PFSK-1 (cell line): ENCODE results near the gene GLOD5.

ENCODE experiments used
- FOXP2 ChIP-seq: optimal IDR thresholded peaks from 2 replicates; pipeline ENCODE3; 2011; ENCODE audit warnings: borderline replicate concordance, control low read depth, inconsistent platforms; ENCODE audit not compliant: insufficient read depth; ENCODE audit errors: extremely low read length, extremely low read depth
- POLR2AphosphoS5 ChIP-seq: IDR thresholded peaks from 2 replicates; pipeline ENCODE4 v1.6.1; 2012; ENCODE audit warnings: low read depth, mild to moderate bottlenecking, control low read depth, low read length, moderate library complexity
- SIN3A ChIP-seq: IDR thresholded peaks from 2 replicates; pipeline ENCODE4 v1.6.1; 2012; ENCODE audit warnings: mild to moderate bottlenecking, low read length, moderate library complexity, borderline replicate concordance; ENCODE audit not compliant: insufficient read depth
- TAF1 ChIP-seq: IDR thresholded peaks from 2 replicates; pipeline ENCODE4 v1.6.1; 2012; ENCODE audit warnings: low read length, control low read depth, borderline replicate concordance; ENCODE audit not compliant: insufficient read depth
- TF ChIP-seq, protein P1 (sequence below), 2 experiments: IDR thresholded peaks; 2 replicates each; pipeline versions ENCODE4 v1.6.1 to v1.8.0; 2011 to 2012; ENCODE audit warnings: low read depth in 2 of 2, low read length in 2 of 2, control low read depth in 1 of 2, inconsistent platforms in 1 of 2, mild to moderate bottlenecking in 1 of 2, moderate library complexity in 1 of 2; ENCODE audit not compliant: insufficient read depth in 1 of 2

GLOD5 gene

DNA sequence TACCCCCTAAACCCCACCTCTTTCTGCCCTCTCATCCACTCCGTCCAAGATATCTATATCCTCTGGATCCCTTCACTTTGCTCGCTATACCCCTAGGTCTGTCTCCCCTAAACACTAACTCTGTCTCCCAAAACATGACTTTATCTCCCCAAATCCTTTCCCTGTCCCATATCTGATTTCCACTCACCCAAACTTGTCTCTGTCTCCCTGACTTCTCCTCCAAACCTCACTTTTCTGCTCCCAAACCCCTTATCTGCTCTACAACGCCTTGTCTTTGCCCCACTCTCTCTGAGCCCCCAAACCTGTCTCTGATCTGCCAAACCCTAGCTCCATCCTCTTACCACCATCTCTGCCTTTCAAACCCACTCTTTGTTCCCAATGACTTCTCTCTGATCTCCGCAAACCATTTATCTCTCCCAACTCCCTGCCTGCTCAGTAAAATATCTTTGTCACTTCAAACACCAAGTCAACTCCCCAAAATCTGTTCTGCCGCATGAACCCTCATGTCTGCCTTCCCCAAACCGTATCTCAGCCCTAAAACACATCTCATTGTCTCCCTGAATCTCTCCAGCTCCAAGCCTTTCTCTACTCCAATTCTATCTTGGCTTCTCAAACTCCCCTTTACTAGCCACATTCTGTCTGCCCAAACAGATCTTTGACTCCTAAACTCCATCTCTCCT is 25.4 kb downstream of the GLOD5 start:
- TF ChIP-seq POLR2AphosphoS5 = no peak
- no peak for TF ChIP-seq SIN3A
- TF ChIP-seq FOXP2 = no peak
- TF ChIP-seq, protein P1, sequence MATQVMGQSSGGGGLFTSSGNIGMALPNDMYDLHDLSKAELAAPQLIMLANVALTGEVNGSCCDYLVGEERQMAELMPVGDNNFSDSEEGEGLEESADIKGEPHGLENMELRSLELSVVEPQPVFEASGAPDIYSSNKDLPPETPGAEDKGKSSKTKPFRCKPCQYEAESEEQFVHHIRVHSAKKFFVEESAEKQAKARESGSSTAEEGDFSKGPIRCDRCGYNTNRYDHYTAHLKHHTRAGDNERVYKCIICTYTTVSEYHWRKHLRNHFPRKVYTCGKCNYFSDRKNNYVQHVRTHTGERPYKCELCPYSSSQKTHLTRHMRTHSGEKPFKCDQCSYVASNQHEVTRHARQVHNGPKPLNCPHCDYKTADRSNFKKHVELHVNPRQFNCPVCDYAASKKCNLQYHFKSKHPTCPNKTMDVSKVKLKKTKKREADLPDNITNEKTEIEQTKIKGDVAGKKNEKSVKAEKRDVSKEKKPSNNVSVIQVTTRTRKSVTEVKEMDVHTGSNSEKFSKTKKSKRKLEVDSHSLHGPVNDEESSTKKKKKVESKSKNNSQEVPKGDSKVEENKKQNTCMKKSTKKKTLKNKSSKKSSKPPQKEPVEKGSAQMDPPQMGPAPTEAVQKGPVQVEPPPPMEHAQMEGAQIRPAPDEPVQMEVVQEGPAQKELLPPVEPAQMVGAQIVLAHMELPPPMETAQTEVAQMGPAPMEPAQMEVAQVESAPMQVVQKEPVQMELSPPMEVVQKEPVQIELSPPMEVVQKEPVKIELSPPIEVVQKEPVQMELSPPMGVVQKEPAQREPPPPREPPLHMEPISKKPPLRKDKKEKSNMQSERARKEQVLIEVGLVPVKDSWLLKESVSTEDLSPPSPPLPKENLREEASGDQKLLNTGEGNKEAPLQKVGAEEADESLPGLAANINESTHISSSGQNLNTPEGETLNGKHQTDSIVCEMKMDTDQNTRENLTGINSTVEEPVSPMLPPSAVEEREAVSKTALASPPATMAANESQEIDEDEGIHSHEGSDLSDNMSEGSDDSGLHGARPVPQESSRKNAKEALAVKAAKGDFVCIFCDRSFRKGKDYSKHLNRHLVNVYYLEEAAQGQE (IDR thresholded peaks at IDR 0.05; ENCODE audit: insufficient read depth in 1 of 2, low read depth in 2 of 2, low read length in 2 of 2) = no peak
- TF ChIP-seq TAF1 = no peak

DNA sequence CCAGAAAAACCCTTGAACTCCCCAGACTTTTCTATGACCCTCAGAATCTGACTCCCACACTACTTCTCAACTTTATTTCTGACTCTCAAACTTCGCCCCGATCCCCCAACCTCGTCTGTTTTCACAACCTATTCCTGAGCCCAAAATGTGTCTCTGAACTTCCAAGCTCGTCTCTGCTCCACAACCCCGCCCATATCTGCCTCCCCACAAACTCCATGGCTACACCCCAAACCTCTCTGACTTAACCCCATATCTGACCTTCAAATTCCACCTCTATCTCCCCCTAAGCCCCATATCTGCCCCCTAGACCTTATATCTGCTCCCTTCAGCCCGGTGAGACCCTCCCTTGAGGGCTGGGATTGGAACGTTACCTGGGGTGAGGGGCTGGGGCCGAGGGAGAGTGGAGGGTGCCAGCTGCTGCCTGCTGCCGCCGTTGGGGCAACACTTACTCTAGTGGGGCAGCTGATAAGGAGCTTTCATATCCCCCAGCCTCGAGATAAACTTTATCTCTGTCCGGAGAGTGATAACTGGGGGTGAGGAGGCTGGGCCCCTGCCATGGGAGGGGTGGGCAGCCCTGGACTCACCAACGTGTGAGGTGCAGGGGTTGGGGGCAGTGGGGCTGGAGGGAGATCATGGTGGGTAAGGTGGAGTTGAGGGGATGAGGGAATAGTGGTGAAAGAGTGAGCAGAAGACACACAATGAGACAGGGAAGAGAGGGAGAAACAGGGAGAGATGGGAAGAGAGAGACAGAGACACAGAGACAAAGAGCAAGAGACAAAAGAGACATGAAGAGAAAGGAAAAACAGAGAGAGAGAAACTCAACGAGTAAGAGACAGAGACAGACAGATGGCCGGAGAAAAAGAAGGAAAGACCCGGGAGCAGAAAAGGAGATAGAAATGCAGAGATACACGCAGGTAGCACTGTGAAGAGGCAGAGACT is 26.2 kb downstream of the GLOD5 start:
- TF ChIP-seq, protein P1 (IDR thresholded peaks at IDR 0.05; ENCODE audit: insufficient read depth in 1 of 2, low read depth in 2 of 2, low read length in 2 of 2) = no peak
- no peak for TF ChIP-seq POLR2AphosphoS5
- TF ChIP-seq SIN3A = no peak
- TF ChIP-seq TAF1 = no peak
- no peak for TF ChIP-seq FOXP2

DNA sequence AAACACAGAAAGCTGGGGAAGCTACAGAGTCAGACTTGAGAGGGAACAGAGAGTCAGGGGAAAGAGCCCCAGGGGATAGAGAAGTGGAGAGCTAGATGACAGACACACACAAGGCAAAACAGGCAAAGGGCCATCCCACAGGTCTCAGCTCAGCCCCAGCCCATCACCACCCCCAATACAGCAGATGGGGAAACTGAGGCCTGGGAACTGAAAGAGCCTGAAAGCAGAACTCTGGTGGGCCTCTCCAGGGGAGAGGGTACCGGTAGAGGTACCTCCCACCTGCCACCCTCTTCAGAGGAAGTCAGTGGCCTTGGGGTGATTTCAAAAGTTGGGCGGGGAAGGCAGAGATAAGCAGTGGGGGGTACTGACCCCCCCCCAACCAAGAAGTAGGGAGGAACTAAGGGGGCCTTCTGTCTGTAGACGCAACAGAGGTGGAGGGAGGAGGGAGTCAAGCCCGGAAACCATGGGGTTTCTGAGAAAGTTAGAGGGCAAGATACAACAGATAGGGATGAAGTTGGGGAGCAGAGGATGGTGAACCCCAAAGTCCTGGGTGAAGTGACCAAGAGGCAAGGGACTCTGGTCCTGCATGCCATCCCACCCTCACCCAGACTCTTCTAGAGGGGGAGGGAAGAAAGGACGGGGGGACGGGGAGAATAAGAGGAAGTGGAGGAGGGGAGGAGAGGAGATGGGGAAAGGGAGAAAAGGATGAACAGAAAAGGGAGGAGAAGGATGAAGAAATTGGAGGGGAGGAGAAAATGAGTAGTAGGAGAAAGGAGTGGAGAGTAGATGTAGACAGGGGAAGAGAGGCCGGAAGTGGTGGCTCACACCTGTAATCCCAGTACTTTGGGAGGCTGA is 28.0 kb downstream of the GLOD5 start:
- TF ChIP-seq, protein P1 (IDR thresholded peaks at IDR 0.05; ENCODE audit: insufficient read depth in 1 of 2, low read depth in 2 of 2, low read length in 2 of 2) = no peak
- TF ChIP-seq SIN3A (no peak), TAF1 (no peak), FOXP2 (no peak), POLR2AphosphoS5 (no peak)

DNA sequence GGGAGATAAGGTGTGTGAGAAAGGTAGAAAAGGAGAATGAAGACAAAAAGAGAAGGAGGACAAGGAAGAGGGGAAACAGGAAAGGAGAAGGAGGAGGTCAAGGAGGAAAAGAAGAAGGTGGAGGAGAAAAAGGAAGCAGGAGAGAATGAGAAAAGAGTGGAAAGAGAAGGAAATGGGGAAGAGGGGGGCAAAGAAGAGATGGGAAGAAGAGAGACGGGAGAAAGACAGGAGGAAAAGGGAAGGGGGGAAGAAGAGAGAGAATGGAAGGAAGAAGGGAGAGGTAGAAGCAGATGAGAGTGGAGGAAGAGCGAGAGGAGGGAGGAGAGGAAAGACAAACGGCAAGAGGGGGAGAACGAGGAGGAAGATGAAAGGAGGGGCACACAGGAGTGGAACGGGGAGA is 28.9 kb downstream of the GLOD5 start:
- no peak for TF ChIP-seq TAF1

DNA sequence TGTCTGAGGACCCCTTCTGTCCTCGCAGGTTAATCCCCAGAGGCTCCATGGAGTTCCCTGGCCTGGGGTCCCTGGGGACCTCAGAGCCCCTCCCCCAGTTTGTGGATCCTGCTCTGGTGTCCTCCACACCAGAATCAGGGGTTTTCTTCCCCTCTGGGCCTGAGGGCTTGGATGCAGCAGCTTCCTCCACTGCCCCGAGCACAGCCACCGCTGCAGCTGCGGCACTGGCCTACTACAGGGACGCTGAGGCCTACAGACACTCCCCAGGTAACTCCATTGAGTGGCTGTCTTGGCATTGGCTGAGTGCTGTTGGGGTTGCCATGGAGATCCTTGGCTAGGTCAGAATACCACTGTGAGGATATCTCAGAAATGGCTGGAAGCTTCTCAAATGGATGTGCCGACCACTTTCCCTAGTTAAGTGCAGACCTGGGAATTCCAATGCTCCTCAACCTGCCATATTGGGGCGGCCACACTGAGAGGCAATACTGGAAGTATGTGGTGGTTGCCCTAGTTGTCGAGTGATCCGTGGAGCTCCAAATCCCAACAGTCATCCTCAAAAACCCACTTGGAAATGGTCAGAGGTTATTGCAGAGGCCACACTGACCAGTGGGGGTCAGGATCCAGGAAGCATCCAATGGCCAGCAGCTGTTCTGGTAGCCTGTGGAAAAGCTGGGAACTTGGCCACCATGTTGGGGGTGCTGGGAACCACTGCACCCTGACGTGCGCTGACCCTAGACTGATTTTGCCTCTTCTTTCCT is 29.7 kb downstream of the GLOD5 start:
- TF ChIP-seq SIN3A (no peak), POLR2AphosphoS5 (no peak), TAF1 (no peak), FOXP2 (no peak)
- TF ChIP-seq, protein P1 (IDR thresholded peaks at IDR 0.05; ENCODE audit: insufficient read depth in 1 of 2, low read depth in 2 of 2, low read length in 2 of 2) = no peak
